ENCODE results near the gene RBSN.

RBSN gene

GRCh38 chr3:15056676-15057404 is 42.1 kb downstream of the RBSN start:
- DNase-seq = no peak

GRCh38 chr3:15055019-15055557 is 43.9 kb downstream of the RBSN start:
- no peak for DNase-seq

- no peak for DNase-seq
Observed at GRCh38 chr3:15053541-15053940, 45.4 kb downstream of the RBSN start.

- DNase-seq = no peak
Observed at GRCh38 chr3:15052335-15053242, 46.4 kb downstream of the RBSN start.

GRCh38 chr3:15051531-15051930 is 47.4 kb downstream of the RBSN start:
- no peak for DNase-seq

- no peak for DNase-seq
Observed at GRCh38 chr3:15050405-15051092, 48.4 kb downstream of the RBSN start.

GRCh38 chr3:15049584-15049983 is 49.4 kb downstream of the RBSN start:
- DNase-seq = no peak

- DNase-seq = no peak
Observed at GRCh38 chr3:15045667-15046066, 53.3 kb downstream of the RBSN start.

GRCh38 chr3:15044326-15044725 is 54.6 kb downstream of the RBSN start:
- no peak for DNase-seq

GRCh38 chr3:15043408-15044171 is 55.4 kb downstream of the RBSN start:
- no peak for DNase-seq

GRCh38 chr3:15042936-15043335 is 56.0 kb downstream of the RBSN start:
- no peak for DNase-seq

- no peak for DNase-seq
Observed at GRCh38 chr3:15041950-15042349, 57.0 kb downstream of the RBSN start.

- DNase-seq = no peak
Observed at GRCh38 chr3:15040844-15041243, 58.1 kb downstream of the RBSN start.

- no peak for DNase-seq
Observed at GRCh38 chr3:15038306-15038705, 60.6 kb downstream of the RBSN start.

GRCh38 chr3:15033103-15033502 is 65.8 kb downstream of the RBSN start:
- no peak for DNase-seq

- DNase-seq = no peak
Observed at GRCh38 chr3:15032650-15033049, 66.3 kb downstream of the RBSN start.

- DNase-seq = no peak
Observed at GRCh38 chr3:15029625-15030024, 69.3 kb downstream of the RBSN start.

GRCh38 chr3:15023719-15024118 is 75.2 kb downstream of the RBSN start:
- no peak for DNase-seq

- no peak for DNase-seq
Observed at GRCh38 chr3:15023249-15023648, 75.7 kb downstream of the RBSN start.
